ENCODE results near the gene GATAD2A. TPM values are rescaled to one million over a fixed set of nuclear protein-coding genes. Genes with fewer than 3 reads are reported as not detected.

Gene GATAD2A
- total RNA-seq, 4 donors from 2014 or later, result 67.8 to 99.9 (median 79.8) TPM

GRCh38 chr19:19528721-19529490, 123.4 kb downstream of the GATAD2A start, which contains the start of gene YJEFN3:
TSS of gene YJEFN3 (plus strand) at chr19:19528911. CDS start at chr19:19528933, 22 bp downstream.
- H3K9me3 ChIP-seq, result no peaks in the 10 kb centered on the region
- TF ChIP-seq CTCF (IDR thresholded peaks at IDR 0.05) (no peak), POLR2A (IDR thresholded peaks at IDR 0.05) (no peak)
- peaks cover 0 to 28% (median 10%) of the 10 kb centered on the region in 4 donors for H3K4me1 ChIP-seq
- H3K4me3 ChIP-seq, result no peak within 1 kb of the TSS
- no peak within 1 kb of the TSS for H3K27ac ChIP-seq
- H3K36me3 ChIP-seq, result peaks cover 0 to 50% (median 0%) of the 10 kb centered on the region in 3 donors
- DNase-seq, result no peak
- no peaks in the 10 kb centered on the region for H3K27me3 ChIP-seq

GRCh38 chr19:19529783-19530422, 124.4 kb downstream of the GATAD2A start:
- TF ChIP-seq CTCF (IDR thresholded peaks at IDR 0.05) (no peak), POLR2A (IDR thresholded peaks at IDR 0.05) (no peak)
- peaks cover 0 to 40% (median 0%) of the 10 kb centered on the region in 3 donors for H3K36me3 ChIP-seq
- peaks cover 0 to 22% (median 8%) of the 10 kb centered on the region in 4 donors for H3K4me1 ChIP-seq
- no peak overlapping the region for H3K4me3 ChIP-seq
- no peaks in the 10 kb centered on the region for H3K27me3 ChIP-seq
- H3K27ac ChIP-seq, result no peak overlapping the region
- no peak for DNase-seq
- H3K9me3 ChIP-seq, result no peaks in the 10 kb centered on the region

- peaks cover 0 to 38% (median 0%) of the 10 kb centered on the region in 3 donors for H3K36me3 ChIP-seq
- no peaks in the 10 kb centered on the region for H3K27me3 ChIP-seq
- H3K27ac ChIP-seq, result no peak overlapping the region
- H3K4me3 ChIP-seq, result no peak overlapping the region
- no peak for DNase-seq
- H3K4me1 ChIP-seq, result peaks cover 0 to 17% (median 8%) of the 10 kb centered on the region in 4 donors
- TF ChIP-seq CTCF (IDR thresholded peaks at IDR 0.05) (no peak), POLR2A (IDR thresholded peaks at IDR 0.05) (no peak)
- H3K9me3 ChIP-seq, result no peaks in the 10 kb centered on the region
Observed at GRCh38 chr19:19530423-19530804, 124.9 kb downstream of the GATAD2A start.

- TF ChIP-seq POLR2A (IDR thresholded peaks at IDR 0.05) (no peak), CTCF (IDR thresholded peaks at IDR 0.05) (no peak)
- Histone ChIP-seq H3K27me3 (no peaks in the 10 kb centered on the region), H3K27ac (no peak overlapping the region), H3K4me1 (peaks cover 0 to 13% (median 8%) of the 10 kb centered on the region in 4 donors), H3K9me3 (no peaks in the 10 kb centered on the region), H3K4me3 (no peak overlapping the region), H3K36me3 (peaks cover 0 to 33% (median 0%) of the 10 kb centered on the region in 3 donors)
- DNase-seq, result no peak
Observed at GRCh38 chr19:19530889-19531288, 125.4 kb downstream of the GATAD2A start.

GRCh38 chr19:19531951-19532805, 126.7 kb downstream of the GATAD2A start:
- no peak overlapping the region for H3K4me3 ChIP-seq
- H3K27ac ChIP-seq, result no peak overlapping the region
- no peaks in the 10 kb centered on the region for H3K9me3 ChIP-seq
- H3K36me3 ChIP-seq, result peaks cover 0 to 23% (median 0%) of the 10 kb centered on the region in 3 donors
- TF ChIP-seq CTCF (IDR thresholded peaks at IDR 0.05) (peak; percentile 90 to 97 (median 96)), POLR2A (IDR thresholded peaks at IDR 0.05) (no peak)
- H3K27me3 ChIP-seq, result no peaks in the 10 kb centered on the region
- peaks cover 0 to 8% (median 4%) of the 10 kb centered on the region in 4 donors for H3K4me1 ChIP-seq
- DNase-seq, result peak; percentile 81 to 93 (median 90)

Data from Peyer's patch (tissue), 4 donors.